ENCODE data around the gene BRS3. TPM values are rescaled to one million over a fixed set of nuclear protein-coding genes. Genes with fewer than 3 reads are reported as not detected.
"Not testable (repeated sequence)": the region's sequence is repeated elsewhere in the genome, so short reads cannot be mapped to it uniquely, and the experiment has no call there.

BRS3 gene
- total RNA-seq (2014; rRNA removed; shearing (Covaris generic)): not detected in 2 replicates
- polyA plus RNA-seq (2015; cell fraction: cytosol; rRNA removed): not detected in 2 replicates
- polyA plus RNA-seq (2015; cell fraction: nucleus; rRNA removed): not detected in 2 replicates

DNA sequence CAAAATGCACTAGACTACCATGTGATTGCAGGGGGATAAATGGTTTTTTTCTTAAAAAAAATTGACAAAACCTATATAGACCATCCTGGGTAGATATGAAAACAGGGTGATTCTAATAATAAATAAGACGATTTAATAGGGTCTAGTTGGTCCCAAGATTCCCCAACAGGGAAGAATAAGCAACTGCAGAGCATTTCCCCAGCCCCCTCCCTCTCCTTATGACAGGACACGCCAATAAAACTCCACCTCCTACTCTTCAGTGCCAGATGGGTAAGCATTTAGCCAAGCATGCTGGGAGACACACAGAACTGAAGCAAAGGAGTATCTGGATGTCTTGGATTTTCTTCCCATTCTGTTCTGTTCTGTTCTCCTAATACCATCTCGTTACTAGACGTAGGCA lies at the start of gene BRS3:
BRS3 (plus strand) TSS at position 301 of the 400 bp plus-strand sequence. CDS start 168 bp downstream, outside the sequence.
- no peak for DNase-seq (ENCODE audit: low read depth, low spot score)
- in situ Hi-C loops (cut with HindIII; ENCODE audit: low pct_unique_long_range_greater_than_20kb, low sequenced_read_pairs): no loop called here

DNA sequence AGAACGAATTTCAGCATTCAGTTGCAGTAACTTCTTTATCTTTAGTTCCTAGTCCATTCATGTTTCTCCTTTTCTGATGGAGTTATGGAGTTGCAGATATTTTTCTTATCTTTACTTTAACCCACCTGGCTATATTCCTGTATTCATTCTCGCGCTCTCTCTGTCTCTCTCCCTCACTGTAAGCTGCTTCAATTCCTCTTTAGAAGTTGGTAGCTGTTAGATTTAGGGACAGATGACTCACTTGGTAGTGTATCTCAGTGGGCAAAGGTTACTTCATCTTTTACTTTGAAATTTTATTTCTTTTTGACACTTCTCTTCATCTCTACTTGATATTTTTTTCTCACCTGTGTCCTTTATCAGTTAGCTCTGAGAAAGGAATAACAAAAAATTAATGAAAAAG lies 49.6 kb upstream of the BRS3 start:
- no peak for DNase-seq (ENCODE audit: low read depth, low spot score)
- in situ Hi-C loops (cut with HindIII; ENCODE audit: low pct_unique_long_range_greater_than_20kb, low sequenced_read_pairs): no loop called here

DNA sequence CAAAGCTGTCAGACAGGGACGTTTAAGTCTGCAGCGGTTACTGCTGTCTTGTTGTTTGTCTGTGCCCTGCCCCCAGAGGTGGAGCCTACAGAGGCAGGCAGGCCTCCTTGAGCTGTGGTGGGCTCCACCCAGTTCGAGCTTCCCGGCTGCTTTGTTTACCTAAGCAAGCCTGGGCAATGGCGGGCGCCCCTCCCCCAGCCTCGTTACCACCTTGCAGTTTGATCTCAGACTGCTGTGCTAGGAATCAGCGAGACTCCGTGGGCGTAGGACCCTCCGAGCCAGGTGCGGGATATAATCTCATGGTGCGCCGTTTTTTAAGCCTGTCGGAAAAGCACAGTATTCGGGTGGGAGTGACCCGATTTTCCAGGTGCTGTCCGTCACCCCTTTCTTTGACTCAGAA lies 42.1 kb upstream of the BRS3 start:
- in situ Hi-C loops (cut with HindIII; ENCODE audit: low pct_unique_long_range_greater_than_20kb, low sequenced_read_pairs); DNase-seq (ENCODE audit: low read depth, low spot score): not testable (repeated sequence)

DNA sequence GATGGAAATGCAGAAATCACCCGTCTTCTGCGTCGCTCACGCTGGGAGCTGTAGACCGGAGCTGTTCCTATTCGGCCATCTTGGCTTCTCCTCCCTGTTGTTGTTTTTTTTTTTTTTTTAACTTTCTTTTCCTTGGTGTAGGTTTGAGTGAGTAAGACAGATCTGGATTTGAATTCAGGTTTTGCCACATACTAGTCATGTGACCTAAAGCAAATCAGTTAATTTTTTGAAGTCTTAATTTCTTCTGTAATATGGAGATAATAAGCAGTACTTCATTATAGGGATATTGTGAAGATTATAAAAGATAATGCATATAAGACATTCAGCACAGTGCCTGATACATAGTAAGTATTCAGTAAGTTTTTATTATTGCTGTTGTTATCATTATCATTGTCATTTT lies 41.5 kb upstream of the BRS3 start:
- no peak for DNase-seq (ENCODE audit: low read depth, low spot score)
- in situ Hi-C loops (cut with HindIII; ENCODE audit: low pct_unique_long_range_greater_than_20kb, low sequenced_read_pairs): no loop called here

DNA sequence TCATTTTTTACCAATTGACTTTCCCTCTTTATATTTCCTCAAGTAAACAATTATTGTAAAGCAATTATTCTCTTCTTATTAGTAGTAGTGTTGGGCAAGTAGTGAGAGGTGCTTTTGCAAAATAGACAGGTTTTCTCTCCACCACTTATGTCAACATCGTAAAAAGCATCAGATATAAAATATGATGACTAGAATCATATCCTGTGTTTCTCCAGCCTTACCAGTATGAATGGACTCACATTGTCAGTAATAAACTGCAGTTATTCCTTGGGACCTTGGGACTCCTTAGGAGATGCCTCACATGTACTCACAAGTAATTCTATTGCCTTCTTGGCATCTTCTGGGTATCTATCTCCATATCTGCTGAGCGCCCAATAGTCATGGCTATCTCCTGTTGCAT lies 40.4 kb upstream of the BRS3 start:
- in situ Hi-C loops (cut with HindIII; ENCODE audit: low pct_unique_long_range_greater_than_20kb, low sequenced_read_pairs): no loop called here
- no peak for DNase-seq (ENCODE audit: low read depth, low spot score)

DNA sequence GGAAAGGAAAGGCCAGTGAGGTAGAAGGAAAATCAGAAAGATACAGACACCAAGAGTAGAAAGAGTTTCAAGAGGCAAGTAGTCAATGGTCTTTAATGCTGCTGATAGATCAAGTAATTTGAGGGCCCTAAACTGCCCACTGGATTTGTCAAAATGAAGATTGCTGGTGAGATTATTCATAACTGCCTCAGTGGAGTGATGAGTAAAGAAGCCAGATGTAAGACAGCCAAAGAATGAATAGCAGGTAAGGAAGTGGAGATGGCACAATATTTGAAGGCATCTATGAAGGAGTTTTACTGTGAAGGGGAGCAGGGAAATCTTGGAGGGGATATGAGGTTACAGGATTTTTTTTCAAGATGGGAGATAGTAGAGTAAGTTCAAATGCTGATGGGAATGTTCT lies 39.8 kb upstream of the BRS3 start:
- DNase-seq (ENCODE audit: low read depth, low spot score): no peak
- in situ Hi-C loops (cut with HindIII; ENCODE audit: low pct_unique_long_range_greater_than_20kb, low sequenced_read_pairs): no loop called here

DNA sequence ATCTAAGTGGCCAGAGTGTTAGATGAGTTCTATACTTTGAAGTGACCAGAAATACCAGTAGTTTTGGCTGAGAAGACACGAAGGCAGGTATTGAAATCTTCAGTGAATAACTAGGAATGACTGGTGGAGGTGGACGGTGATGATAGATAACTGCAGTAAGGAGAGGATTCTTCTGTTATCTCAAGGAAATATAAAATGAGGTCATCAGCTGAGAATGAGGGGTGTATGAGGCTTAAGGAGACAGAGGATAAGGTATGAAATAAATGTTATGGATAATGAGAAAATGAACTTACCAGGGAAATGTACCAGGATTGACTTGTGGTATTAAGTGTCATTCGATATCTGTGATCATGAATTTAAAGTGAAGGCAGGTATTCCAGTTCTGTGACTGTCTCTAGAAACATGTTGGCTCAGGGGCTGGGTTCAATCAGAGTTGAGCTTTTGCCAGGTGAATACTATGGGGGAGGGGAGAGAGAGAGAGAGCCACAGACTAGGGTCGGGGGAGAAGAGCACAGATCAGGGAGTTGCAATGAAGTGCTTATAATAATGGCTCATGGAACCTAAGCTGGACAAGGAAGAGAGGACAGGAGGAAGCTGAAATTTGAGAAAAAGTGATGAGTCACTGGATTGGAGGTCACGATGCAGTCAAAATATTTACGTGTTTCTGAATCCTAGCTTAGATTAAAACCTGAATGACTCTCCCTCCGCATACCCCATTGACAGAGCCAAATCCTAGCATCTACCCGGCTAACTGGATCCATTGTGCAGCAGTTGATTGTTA lies 37.5 kb upstream of the BRS3 start:
- DNase-seq (ENCODE audit: low read depth, low spot score): no peak
- in situ Hi-C loops (cut with HindIII; ENCODE audit: low pct_unique_long_range_greater_than_20kb, low sequenced_read_pairs): no loop called here

DNA sequence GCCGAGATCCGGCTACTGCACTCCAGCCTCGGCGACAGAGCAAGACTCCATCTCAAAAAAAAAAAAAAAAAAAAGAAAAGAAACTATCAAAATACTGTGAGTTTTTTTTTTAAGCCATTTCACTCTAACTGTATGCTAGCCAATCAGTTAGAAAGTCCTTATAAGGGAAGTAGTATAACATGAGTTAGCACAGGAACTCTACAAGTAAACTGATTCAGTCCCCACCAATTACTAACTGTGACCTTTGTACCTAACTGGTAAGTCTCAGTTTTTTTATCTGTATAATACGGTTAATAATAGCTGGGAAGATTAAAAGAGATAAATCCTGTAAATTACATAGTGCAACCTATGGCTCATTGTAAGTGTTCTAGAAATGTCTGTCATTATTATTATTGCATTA lies 35.1 kb upstream of the BRS3 start:
- in situ Hi-C loops (cut with HindIII; ENCODE audit: low pct_unique_long_range_greater_than_20kb, low sequenced_read_pairs): no loop called here
- DNase-seq (ENCODE audit: low read depth, low spot score): no peak

DNA sequence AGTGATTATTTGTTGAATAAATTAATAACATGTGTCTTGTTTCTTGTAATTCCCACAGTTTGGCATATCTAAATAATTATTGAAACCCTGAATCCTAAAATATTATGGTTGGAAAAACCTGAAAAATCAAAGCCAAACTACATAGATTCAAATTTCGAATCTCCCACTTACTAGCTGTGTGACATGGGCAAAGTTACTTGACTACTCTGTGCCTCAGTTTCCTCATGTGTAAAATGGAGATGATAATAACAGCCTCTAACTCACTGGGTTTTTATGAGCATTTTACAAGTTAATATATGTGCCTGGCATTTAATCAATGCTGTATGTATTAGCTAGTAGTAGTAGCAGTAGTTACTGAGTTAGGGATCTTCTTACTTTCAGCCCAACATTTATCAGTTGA lies 34.6 kb upstream of the BRS3 start:
- in situ Hi-C loops (cut with HindIII; ENCODE audit: low pct_unique_long_range_greater_than_20kb, low sequenced_read_pairs): no loop called here
- DNase-seq (ENCODE audit: low read depth, low spot score): no peak

DNA sequence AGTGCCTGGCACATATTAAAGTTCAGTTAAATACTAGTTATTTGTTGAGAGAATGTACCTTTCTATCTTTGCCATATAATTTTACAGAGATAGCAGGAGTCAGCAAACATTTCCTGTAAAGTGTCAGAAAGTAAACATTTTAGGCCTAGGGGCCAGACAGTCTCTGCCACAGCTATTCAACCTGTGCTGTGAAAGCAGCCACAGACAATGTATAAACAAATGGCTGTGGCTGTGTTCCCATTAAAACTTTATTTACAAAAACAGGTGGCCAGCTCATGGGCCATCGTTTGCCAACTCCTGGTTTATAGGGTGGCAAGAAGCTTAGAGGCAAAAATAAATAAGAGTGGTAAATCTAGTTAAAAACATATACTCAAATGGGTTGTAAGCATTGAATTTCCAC lies 34.0 kb upstream of the BRS3 start:
- no peak for DNase-seq (ENCODE audit: low read depth, low spot score)
- in situ Hi-C loops (cut with HindIII; ENCODE audit: low pct_unique_long_range_greater_than_20kb, low sequenced_read_pairs): no loop called here

DNA sequence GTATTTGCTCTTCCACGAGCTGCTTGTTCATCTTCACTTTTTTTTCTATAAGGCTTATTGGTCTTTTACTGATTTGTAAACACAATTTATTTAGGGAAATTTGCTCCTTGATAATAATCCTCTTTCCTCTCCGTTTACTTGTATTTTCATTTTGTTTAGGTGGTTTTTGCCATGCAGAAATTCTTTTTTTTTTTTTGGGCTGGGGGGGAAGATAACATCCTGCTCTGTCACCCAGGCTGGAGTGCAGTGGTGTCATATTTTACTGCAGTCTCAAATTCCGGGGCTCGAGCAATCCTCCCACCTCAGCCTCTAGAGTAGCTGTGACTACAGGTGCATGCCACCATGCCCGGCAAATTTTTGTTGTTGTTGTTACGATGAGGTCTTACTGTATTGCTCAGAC lies 31.6 kb upstream of the BRS3 start:
- in situ Hi-C loops (cut with HindIII; ENCODE audit: low pct_unique_long_range_greater_than_20kb, low sequenced_read_pairs): no loop called here
- no peak for DNase-seq (ENCODE audit: low read depth, low spot score)

DNA sequence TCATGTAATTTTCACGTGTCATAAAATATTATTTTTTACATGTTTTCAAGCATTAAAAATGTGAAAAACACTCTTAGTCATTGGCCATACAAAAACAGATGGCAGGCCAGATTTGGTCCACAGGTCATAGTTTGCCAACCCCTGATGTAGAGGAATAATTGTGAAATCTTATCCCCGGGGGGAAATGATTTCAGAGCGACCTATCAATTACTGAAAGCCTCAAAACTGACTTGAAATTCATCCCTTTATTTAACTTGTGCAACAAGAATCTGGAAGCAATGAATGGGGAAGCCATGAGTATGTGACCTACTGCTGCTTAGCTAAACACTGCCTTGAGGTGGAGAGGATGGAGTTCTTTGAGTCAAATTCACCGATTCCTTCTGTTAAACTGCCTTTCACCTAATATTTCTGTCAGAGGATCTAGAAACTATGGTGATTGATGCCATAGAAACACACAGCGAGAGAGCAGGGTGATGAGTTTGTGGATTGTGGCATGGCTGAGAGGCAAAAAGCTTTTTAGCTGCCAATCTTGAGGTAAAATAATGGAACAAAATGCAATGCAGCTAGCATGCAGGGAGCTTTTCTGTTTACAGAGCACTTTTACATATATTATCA lies 30.3 kb upstream of the BRS3 start:
- in situ Hi-C loops (cut with HindIII; ENCODE audit: low pct_unique_long_range_greater_than_20kb, low sequenced_read_pairs): no loop called here
- no peak for DNase-seq (ENCODE audit: low read depth, low spot score)

DNA sequence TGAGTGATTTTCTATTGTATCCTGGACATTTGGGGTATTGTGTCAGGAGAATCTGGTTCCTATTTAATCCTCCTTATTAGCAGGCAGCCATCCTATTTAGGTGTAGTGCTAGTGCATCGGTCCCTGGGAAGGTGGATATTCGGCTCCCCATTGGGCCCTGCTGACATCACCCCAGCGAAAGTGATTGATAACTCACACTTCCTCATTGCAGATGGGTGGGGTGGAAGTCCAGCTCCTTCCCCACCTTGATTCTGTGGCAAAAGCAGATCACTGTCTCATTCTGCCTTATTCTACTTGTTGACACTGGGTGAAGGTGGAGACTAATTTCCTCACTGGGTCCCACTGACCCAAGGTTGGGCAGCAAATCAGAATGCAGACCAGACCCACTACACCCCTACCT lies 23.2 kb upstream of the BRS3 start:
- in situ Hi-C loops (cut with HindIII; ENCODE audit: low pct_unique_long_range_greater_than_20kb, low sequenced_read_pairs): no loop called here
- DNase-seq (ENCODE audit: low read depth, low spot score): no peak

DNA sequence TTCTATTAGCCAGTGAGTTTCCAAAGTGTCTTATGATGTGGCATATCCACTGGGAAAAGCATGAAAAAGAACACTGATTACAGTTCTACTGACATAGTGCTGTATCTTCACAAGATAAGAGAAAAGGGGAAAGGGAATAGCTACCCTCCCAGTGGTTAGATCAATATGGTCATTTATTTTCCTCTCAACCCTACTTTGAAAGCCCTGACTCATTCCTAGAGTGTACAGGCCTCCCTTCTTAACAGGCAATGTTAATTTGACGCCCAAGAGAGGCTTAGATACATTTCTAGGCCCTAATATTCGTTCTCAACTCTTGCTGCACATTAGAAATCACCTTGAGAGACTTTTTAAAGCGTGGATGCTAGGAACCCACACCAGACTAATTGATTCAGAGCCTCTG lies 20.4 kb upstream of the BRS3 start:
- no peak for DNase-seq (ENCODE audit: low read depth, low spot score)
- in situ Hi-C loops (cut with HindIII; ENCODE audit: low pct_unique_long_range_greater_than_20kb, low sequenced_read_pairs): no loop called here

DNA sequence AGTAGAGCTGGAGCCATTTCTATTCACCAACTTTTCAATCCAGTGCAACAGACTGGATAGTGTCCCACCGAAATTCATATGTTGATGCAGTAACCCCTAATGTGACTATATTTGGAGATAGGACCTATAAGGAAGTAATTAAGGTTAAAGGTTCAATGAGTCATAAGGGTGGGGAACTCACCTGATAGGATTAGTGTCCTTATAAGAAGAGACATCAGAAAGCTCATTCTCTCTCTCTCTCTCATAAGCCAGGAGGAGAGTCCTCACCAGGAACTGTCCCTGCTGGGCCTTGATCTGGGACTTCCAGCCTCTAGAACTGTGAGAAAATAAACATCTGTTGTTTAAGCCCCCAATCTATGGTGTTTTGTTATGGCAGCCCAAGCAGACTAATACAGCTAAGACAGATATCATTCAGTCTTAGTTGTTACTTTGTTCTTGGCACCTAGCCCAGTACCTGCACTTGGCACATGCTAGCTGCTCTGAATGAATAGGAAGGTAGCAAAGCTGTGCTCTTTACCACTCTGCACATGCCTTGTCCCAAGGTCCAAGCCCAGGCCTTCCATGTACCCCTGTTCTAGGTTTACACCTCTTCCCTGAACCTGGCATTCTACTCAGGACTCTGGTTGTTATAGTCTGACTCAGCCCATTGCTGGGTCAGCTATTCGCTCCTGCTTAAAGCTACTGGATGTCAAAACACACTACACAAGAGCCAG lies 19.2 kb upstream of the BRS3 start:
- DNase-seq (ENCODE audit: low read depth, low spot score): no peak
- in situ Hi-C loops (cut with HindIII; ENCODE audit: low pct_unique_long_range_greater_than_20kb, low sequenced_read_pairs): no loop called here

DNA sequence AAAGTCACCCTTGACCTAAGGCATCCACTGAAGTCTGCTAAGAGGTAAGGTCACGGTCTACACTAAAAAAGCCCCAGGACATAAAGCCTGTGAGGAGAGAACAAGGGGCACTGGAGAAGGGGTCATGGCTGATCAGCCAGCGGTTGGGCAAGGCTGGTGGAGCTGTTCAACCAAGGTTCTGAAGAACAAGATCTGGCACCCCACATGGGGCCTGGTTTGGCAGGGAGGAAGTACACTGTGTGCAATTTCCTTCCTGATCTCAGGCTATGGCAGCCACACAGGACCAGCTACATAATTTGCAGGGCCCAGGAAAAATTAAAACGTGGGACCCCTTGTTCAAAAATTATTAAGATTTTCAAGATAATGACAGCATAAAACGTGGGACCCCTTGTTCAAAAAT lies 14.1 kb upstream of the BRS3 start:
- DNase-seq (ENCODE audit: low read depth, low spot score): no peak
- in situ Hi-C loops (cut with HindIII; ENCODE audit: low pct_unique_long_range_greater_than_20kb, low sequenced_read_pairs): no loop called here

DNA sequence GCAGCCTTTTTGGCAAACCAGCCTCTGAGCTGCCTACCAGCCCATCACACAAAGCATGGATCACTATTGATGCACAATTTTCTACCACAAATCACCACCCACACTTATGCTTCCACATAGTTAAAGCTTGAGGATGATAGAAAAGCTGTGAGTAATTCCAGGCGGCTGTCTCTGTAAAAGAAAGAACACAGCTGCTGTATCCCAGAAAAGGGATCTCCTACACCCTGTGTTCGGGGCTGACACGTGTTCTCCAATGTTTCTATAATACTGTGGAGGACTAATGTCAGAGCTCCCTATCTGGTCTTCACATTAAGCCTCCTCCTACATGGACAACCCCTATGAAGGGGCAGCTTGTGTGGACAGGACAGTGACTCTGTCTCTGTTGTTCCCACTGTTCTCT lies 12.5 kb upstream of the BRS3 start:
- no peak for DNase-seq (ENCODE audit: low read depth, low spot score)
- in situ Hi-C loops (cut with HindIII; ENCODE audit: low pct_unique_long_range_greater_than_20kb, low sequenced_read_pairs): no loop called here

DNA sequence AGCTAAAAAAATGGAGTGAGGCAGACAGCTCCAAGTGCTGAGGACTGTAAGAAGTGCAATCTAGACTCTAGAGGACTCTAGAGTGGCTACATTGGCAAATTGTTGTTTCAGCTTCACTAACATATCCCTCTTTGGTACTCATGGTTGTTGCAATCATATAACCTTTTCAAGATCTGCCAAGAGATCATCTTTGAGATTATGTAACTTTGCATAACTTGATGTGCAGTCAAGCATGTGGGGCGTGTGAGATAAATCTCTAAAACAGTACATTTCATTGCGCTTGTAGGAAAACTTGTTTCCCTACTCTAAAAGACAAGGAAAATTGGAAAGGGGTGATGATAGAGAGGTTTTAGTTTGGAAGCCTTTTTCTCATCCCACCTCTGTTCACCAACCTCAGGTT lies 11.2 kb upstream of the BRS3 start:
- in situ Hi-C loops (cut with HindIII; ENCODE audit: low pct_unique_long_range_greater_than_20kb, low sequenced_read_pairs): no loop called here

DNA sequence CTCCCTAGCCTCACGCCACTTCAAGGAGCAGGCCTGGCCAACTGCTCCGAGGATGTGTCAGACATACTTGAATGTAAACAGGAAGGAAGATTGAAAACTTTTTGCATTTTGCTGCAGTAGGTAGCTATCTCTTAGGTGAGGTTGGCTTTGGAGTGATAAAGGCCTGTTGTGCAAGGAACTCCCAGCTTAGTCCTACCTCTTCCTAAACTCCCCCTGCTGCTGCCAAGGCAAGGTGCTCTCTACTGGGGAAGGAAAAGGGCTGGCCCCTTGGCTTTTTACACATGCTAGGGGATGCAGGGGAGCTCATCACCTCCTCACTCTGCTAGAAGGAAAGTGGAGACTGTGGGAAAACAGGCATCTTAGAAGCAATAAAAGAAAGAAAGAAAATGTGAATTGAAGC lies 10.7 kb upstream of the BRS3 start:
- DNase-seq (ENCODE audit: low read depth, low spot score): no peak
- in situ Hi-C loops (cut with HindIII; ENCODE audit: low pct_unique_long_range_greater_than_20kb, low sequenced_read_pairs): no loop called here

More for the DNA sequence above, 11.2 kb upstream of the BRS3 start:
- DNase-seq (ENCODE audit: low read depth, low spot score): no peak

Measured in SK-MEL-5 (cell line).